Skin of body (tissue), 2 donors: ENCODE measurements around the gene NHERF1. TPM values are rescaled to one million over a fixed set of nuclear protein-coding genes. Genes with fewer than 3 reads are reported as not detected.

Source experiments
- DNase-seq: peaks from one replicate; lab custom pipeline; 2025; lab: John Stamatoyannopoulos, UW
- total RNA-seq: library from RNA; depleted of rRNA; stranded (reverse); fragments of >200 nt; gene quantifications from one replicate; pipeline ENCODE4 v1.2.3, GENCODE V29; 2014

The NHERF1 gene
- total RNA-seq, 1 donor from 2014 or later, result 7.5 TPM

DNA sequence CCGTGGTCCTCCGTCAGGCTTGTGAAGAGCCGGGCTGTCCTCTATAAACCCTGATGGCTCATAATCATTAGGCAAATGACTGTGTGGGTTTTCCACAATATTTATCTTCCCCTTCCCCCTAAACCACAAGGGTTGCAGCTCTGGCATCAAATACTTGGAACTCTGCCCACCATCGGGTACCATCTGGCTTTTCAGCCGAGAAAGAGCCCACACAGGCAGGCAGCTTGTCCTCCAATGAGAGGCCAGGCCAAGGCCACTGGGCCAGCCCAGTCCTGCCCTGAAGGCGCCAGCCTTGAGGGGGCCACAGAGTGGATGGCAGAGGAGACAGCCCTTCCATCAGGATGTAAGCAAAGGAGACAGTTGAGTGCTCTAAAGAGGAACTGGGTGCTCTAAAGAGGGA lies 59.5 kb downstream of the NHERF1 start:
- no peak for DNase-seq

DNA sequence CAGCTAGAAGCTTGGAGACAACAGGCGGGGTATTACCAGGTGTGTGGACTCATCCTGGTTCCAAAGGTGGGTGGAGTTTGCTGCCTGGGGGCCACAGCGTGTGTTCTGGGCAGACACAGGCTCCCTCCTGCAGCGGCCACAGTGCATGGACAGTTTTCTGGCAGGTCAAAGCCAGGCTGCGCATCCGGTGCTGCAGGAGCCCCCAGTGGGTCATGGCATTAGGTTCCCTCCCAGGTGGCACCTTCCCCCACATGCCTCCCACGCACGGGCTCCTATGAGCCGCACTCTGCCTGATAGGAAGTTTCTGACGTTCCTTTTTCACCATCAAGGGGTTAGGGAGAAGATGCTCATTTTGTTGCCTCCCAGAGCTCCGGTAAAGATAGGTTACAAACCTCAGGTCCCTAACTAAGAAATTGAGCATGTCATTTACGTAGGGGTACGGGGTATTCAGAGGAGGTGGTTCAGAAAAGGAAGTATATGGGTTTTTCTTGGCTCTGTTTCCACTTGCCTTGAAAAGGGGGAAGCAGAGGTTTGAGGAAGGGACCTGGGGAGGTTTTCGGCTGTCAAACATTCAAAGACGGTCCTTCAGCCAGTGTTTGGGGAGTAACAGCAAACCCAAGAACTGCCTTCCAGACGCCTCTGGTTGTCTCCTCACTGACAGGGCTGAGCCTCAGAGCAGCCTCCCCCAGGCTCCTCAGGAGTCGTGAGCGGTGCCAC lies 60.4 kb downstream of the NHERF1 start:
- DNase-seq, result no peak

DNA sequence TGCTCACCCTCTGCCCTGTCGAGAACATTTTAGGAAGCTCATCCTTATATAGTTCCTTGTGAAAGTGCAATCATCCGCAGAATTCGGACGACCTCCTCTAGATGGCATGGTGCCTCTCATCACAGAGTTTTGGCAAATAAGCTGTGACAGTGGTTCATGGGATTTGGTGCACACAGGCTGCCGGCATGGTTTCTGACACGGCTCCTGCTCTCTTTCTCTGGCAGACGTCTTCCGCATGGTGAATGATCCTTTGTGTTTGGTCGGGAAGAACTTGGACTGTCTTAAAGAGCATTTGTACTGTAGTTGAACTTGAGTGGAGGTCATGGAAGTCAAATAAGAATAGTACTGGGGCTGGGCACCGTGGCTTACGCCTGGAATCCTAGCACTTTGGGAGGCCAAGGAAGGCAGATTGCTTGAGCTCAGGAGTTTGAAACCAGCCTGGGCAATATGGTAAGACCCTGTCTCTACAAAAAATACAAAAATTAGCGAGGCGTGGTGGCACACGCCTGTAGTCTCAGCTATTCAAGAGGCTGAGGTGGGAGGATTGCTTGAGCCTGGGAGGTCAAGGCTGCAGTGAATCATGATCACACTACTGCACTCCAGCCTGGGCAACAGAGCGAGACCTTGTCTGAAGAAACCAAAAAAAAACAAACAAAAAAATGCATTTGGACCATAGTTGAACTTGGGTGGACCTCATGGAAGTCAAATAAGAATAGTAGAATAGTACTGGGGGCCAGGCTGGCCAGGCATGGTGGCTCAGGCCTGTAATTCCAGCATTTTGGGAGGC lies 62.5 kb downstream of the NHERF1 start:
- DNase-seq, result no peak

DNA sequence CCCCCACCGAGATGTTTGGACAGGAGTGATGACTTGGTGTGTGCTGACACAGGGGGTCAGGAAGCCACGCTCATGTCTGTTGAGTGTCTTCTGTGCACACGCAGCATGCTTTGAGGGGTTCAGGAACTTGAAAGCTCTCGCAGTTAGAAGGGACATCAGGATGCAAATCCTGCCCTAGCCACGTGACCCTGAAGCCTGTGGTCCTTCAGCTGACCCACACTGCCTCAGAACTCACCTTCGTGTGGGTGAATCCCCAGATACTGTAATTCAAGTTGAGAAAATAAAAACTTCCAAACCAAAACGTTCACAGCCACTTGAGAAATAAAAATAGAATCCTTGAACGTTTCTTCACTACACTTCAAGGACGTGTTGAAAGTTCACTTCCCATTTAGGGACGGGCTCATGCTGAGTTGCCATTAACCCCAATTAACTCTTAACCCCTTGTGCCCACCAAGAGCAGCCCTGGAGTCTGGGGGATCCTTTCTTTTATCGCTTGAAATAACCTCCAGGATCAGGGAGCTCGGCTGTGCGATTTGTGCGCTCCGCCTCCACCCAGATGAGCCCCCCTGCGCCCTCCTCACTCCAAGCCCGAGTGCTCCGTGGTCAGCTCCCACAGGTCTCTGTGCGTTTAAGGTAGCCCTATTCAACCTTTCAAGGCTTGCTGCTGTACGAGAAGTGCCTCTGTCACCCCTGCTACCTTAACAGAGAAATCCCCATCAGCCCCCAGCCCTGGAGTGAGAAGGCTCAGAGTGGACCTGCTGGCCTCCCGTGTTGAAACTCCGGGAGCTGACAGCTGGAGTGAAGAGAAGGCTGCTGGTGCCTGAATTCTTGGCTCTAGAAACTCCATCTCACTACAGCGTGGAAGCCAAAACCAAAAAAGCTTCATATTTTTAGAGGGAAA lies 63.9 kb downstream of the NHERF1 start:
- DNase-seq, result no peak

DNA sequence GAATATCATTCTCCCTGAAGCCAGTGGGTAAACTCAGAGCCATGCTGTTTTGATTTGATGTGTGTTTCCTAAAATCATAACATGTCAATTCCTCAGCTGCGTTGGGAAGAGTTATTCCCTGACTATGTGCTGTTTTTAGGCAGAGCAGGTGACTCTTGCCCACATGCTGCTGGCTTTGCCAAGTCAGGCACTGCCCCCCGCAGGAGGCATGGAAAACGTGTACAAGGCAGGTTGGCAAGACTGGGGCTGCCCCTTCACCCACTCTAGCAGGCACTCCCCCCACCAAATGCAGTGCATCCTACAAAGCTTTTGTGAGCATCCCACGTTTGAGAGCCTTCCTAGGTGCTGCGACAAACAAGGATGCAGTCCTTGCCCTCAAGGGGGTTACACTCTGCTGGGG lies 66.0 kb downstream of the NHERF1 start:
- DNase-seq, result no peak

DNA sequence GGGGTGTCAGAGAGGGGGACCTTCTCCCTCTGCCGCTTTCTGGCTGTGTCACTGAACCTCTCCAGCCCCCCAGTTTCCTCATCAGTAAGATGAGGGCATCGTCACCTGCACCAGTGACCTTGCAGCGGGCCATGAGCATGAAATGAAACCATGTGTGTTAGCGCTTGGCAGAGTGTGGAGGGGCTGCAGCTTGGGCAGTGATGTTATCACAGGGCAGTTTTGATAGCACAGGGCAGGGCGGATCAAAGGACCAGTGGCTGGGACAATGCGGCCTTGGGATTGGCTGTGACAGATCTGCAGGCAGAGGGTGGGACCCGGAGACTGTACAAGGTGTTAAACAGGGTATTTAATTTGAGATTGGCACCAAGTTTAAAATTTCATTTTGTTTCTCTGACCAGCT lies 66.6 kb downstream of the NHERF1 start:
- no peak for DNase-seq

DNA sequence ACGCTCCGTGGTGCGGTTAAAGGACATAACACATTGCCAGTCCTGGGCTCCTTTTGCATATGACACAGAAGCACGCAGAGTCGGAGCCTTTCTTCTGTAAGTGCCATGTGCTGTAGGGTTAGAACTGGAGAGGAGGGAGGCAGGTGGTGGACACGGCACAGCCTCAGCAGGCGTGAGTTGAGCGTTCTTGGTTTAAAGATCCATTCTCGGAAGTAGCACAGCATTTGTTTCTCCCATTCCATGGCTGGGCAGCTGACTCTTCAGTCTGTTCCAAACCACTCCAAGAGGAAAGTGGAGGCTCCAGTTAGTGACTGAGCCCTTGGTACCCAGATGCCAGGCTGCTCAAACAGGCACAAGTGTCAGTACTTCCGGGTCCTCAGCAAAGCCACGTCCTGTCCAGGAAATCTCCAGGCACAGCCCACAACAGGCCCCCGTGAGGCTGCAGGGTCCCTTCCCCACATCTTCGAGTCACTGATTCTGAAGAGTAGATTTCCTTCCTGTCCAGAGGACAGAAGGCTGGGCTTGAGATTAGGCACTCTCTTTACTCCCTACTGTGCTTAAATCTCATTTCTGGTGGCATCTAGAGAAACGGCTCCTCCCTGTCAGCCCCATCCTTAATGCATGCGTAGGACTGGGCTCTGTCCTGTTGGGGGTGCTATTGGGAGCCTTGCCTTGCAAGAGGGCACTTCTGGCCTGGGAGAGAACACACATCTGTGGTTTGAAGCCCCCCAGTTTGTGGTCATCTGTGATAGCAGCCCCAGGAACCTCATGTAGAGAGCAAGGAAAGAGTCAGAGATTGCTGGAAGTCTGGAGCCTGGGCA lies 67.3 kb downstream of the NHERF1 start:
- no peak for DNase-seq

DNA sequence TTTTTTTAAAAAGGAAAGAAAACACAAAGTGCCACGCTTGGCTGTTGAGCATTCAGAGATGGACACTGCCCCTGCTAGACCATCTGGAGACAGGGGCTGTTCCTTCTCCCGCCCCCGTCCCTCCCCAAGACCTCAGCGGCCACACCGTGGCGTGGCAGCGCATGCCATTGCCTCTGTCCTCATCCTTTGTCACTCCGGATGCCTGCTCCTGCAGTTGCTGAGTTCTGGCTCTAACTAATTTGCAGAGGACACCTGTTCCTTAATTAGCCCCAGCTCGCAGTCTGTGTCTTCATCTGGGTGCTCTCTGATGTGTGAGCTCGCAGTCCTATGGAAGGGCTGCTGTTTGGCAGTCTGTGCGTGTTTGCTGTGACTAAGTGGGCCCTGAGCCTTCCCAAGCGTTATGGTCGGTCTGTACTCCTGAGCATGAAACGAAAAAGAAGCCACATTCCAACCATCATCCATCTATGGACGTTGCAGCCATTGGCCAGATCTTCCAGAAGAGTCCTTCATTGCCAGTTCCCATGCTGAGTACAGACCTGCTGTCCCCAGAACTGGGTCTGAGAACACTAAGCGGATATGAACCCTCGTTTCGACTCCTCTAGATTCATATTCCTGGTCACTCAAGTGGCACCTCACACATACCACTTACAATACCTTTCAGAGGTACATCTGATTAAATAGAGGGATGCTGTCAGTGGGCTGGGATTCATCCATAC lies 68.6 kb downstream of the NHERF1 start:
- no peak for DNase-seq

DNA sequence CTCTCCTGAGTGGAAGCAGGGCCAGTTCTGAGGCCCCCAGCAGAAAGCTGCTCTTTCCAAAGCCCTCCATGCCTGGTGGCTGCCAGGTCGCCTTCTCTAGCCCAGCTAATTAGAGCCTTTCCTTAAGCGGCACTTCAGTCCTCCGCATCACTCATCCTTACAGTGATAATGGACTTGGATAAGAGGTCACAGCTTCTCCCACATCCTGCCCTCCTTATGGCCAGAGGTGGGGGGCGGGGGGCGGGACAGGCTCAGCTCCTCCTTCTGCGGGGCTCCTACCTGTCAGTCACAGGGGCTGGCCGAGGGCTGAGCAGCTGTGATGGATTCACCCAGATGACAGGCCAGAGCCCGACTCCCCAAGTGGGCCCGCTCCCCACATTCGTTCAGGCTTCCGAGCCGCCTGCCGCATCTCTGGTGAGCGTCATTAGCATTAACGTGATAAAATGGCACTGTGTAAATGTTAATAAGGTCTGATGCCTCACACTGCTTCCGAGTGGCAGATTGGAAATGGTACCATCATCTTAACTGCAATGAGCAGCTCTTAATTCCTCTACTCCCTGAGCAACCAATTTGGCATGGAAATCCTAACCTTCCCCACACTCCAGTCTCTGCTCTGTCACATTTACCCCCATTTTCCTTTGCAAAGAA lies 70.0 kb downstream of the NHERF1 start:
- DNase-seq, result no peak

Other genes starting within 250 kb of the NHERF1 start
- 0.59 TPM for gene CD300LB, start 217.2 kb upstream of the NHERF1 start, total RNA-seq
- 0.39 TPM for gene CD300C, start 202.5 kb upstream of the NHERF1 start, total RNA-seq
- gene CD300H, start 181.1 kb upstream of the NHERF1 start, total RNA-seq, result 0.79 TPM
- gene CD300LD, start 156.3 kb upstream of the NHERF1 start, total RNA-seq, result 0.20 TPM
- gene CD300E, start 124.9 kb upstream of the NHERF1 start, total RNA-seq, result 1.2 TPM
- 0.49 TPM for gene CD300LF, start 35.7 kb upstream of the NHERF1 start, total RNA-seq
- gene RAB37, start 11.4 kb upstream of the NHERF1 start, total RNA-seq, result 0.69 TPM
- gene NAT9, start 27.7 kb downstream of the NHERF1 start, total RNA-seq, result 26.2 TPM
- gene GRIN2C, start 111.3 kb downstream of the NHERF1 start, total RNA-seq, result 0.69 TPM
- gene FDXR, start 124.4 kb downstream of the NHERF1 start, total RNA-seq, result 5.6 TPM
- 2.6 TPM for gene FADS6, start 145.0 kb downstream of the NHERF1 start, total RNA-seq
- 1.1 TPM for gene USH1G, start 174.6 kb downstream of the NHERF1 start, total RNA-seq
- not detected for gene OTOP2, start 175.6 kb downstream of the NHERF1 start, total RNA-seq
- not detected for gene OTOP3, start 187.3 kb downstream of the NHERF1 start, total RNA-seq
- gene HID1, start 224.1 kb downstream of the NHERF1 start, total RNA-seq, result 4.0 TPM
- 3.6 TPM for gene CDR2L, start 239.0 kb downstream of the NHERF1 start, total RNA-seq